Stimulated activated CD4-positive, alpha-beta T cell treated with anti-CD3 and anti-CD28 coated beads, Interleukin-1b, Interleukin-23, amount 100 ng/mL, for 48 hours (primary cell): ENCODE measurements around the gene RGS2.

Experiments used
- DNase-seq: peaks from one replicate; pipeline ENCODE4 v3.0.0-alpha.2; 2020

Gene RGS2

DNA sequence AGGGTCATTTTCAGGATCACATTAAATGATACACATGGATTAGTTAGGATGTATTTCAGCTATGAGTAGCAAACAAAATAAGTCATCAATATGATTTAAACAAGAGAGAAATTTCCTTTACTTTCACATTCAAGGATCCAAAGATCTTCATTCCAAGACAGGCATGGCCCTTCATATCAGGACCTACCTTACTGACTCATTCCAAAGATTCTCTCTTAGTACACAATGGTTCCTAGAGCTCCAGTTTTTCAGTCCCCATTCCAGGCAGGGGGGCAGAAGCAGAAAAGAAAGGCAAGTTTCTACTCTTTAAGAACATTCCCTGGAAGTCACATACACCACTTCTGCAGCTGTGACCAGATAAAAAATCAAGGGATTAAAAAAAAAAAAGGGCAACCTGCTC lies 23.7 kb downstream of the RGS2 start:
- no peak for DNase-seq

DNA sequence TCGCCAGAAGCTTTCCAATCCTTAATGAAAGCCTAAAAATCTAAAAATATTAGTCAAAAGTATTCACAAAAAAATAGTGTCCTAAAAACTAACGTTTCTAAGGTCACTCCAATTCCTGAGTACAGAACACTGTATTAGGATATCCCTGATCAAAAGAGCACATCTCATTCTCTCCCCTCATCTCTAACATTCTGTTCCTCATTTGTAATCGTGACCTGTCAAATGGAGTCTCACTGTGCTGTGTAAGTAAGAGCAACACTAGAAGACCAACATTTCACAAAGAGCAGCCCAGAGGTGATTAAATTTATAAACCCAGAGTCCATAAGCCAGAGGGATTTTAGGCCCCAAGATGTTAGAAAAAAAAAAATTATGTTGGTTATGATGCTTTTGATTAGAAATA lies 26.3 kb downstream of the RGS2 start:
- no peak for DNase-seq

DNA sequence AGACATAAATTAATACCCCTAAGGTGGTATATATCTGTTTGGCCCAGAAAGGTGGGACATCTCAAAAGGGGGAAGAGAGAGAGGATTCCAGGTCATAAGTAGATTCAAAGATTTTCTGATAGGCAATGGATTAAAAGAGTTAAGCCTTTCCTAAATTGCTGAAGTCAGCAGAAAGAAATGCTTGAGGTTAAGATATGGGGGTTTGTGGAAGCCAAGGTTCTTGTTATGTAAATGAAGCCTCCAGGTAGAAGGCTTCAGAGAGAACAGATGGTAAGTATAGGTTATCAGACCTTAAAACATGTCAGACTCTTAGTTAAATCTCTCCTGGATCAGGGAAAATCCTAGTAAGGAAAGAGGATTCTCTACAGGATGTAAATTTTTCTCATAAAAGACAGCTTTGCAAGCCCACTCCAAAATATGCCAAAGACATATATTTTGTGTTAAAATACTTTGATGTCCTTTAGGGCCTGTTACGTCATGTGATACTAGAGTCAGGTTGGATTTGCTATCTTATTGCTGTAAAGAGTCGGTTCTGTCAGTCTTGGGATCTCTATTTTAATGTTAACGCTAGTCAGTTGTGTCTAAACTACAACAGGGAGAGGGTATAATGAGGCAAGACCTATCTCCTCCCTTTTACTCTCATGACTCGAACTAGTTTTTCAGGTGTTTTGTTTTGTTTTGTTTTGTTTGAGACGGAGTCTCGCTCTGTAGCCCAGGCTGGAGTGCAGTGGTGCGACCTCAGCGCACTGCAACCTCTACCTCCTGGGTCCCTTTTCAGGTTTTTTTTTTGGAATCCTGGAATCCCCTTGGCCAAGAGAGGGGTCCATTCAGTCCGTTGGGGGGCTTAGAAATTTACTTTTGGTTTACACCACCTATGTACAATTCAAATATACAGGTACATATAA lies 30.6 kb downstream of the RGS2 start:
- no peak for DNase-seq

DNA sequence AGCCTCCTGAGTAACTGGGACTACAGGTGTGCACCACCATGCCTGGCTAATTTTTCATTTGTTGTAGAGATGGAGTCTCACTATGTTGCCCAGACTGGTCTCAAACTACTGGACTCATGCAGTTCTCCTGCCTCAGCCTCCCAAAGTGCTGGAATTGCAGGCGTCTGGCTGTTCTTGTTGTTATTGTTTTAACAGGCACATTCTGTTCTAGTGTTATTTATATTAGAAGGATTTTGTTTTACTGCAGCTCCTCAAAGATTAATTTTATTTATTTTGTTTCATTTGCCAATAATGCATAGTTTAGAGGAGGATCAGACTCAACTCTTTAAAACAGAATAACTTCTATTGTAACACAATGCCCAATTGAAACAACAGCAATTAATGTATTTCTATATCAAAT lies 35.5 kb downstream of the RGS2 start:
- DNase-seq, result no peak

DNA sequence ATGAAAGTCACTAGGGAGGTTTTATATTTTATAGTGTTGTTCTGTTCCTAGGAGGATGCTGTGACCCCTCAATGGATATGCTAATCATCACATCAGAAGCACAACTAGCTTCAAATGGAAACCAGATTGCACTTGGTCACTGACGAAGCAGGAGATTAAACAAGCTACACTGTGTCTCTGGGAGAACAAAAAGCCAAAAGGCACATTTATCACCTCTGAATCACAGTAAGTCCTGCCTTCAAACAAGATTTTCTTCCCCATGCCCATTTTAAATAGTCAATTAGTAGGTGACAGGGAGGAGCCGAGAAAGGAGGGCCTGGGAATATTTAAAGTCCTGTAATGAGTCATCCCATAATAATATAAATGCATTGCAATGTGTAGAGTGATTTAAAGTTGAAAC lies 38.1 kb downstream of the RGS2 start:
- no peak for DNase-seq

DNA sequence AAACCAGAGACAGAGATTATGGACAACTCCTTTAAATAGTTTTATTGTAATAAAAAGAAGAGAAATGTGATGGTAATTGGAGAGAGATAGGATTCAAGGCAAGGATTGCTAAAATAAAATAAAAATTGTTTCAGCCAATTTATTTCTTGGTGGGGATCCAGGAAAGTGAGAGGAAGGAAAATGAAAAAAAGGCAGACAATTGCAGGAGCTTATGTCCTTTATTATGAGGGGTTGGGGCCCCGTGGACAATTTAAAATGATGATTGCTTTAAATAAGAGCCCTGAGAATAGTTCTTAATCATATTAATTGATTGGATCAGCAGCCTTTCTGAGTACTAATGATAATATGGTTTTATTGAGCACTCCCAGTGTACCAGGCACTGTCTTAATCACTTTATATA lies 40.2 kb downstream of the RGS2 start:
- no peak for DNase-seq

DNA sequence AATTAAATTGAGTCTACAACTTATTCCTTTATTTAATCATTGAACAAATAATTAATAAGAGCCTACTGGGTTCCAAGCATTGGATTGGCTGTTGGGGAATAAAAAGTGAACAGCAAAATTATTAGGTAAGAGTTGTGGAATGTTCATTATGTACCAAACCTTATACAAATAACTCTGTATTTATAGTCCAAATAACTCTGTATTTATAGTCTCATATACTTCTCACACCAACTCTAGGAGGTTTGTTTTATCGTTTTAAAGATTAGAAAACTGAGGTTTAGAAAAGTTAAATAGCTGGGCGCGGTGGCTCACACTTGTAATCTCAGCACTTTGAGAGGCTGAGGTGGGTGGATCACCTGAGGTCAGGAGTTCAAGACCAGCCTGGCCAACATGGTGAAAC lies 40.6 kb downstream of the RGS2 start:
- DNase-seq, result no peak

DNA sequence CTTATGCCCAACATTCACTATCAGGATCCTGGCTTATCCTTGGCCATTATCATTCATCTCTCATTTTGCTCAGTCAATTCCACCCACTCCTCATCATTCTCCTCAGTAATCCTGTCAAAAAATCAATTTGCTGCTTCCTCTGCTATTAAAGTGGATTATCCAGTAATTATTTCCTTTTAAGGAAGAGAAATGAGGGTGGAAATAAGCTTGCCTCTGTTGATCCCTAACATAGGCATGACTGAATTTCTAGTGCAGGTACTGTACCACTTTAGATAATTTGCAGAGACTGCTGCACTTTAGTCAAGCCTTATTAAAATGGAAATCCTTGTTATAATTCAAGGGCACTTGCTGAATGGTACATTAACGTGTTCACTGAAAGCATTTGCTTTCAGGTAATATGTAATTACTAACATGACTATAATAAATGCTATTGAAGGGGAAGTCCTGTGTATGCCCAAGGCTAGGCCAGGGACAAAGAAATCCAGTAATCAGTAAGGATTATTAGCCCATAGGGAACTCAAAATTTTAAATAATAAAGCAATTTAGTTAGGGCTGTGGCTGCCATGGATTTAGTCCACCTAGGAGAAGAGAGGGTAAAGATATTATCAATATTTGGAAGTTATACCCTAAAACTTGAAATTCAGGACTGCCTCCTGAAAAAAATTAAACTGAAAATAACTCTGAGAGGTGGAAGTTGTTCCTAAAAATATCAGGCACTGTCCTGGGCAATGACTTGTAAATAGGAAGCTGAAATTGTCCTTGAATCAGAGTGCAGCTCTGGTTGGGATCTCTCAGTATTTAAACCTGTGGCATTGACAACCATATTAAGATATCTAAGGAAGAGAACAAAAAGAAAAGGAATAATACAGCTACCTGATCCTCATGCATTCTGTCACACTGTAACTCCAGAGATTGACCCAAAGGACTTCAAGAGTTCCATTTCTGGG lies 43.4 kb downstream of the RGS2 start:
- no peak for DNase-seq

DNA sequence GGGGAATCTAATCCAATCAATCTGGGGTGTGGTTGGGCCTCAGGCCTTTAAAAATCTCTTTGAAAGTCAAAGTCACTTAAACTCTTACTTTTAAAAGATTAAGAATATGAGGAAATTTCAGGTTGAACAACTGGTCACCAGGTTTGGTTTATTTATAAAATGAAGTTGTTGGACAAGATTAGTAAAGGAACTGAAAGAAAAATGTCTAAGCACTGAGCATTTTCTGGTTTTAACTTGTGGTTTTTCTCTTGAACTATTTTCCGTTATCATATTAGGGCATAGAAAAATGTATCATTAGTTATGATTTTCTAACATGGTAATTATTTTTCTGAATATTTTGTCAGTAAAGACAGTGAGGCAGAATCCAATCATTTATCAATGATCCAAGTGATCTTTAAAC lies 49.6 kb downstream of the RGS2 start:
- DNase-seq, result no peak

DNA sequence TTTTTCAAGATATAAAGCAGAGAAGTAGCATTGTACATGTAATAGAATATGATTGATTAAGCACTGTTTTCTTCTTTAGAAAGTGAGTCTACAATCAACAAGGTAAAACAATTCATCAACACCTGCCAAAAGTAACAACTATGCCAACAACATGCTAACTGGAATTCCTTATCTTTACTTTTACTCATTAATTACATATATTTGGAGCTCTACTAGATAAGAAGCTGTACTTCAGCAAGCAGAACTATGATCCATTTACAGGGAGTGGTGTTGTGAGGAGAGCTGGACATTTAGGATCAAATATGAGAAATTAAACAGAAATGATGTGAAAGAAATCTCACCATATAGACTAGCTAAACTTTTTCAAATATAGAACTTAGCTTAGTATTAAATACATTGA lies 51.0 kb downstream of the RGS2 start:
- DNase-seq, result no peak

DNA sequence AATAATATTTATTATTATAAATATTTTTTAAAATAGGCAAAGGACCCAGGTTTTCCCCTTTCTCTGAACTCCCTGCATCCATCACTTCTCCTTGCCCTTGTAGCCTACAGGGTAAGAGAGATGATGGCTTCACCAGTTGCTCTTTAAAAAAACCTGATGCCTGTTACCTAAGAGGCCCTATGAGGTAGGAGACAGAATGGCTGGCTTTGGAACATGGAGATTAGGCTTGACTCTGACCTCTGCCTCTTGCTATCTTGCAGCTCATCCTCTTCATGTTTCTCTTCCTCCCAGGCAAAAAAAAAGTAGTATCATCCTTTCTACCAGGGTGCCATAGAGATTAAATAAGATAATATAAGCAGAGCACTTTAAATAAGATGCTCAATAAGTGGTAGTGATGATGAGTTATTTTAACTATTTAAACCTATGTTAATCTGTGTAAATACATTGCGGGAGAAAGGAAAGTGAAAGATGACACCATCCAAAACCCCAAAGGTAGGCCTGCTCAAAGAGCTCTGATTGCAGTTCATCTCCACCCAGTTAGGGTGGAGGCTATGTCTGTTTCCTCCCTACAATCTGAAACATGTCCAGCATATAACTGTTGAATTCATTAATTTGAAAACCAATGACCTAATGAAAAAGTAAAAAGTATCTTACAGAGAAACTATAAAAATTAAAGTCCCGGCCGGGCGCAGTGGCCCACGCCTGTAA lies 51.8 kb downstream of the RGS2 start:
- no peak for DNase-seq

DNA sequence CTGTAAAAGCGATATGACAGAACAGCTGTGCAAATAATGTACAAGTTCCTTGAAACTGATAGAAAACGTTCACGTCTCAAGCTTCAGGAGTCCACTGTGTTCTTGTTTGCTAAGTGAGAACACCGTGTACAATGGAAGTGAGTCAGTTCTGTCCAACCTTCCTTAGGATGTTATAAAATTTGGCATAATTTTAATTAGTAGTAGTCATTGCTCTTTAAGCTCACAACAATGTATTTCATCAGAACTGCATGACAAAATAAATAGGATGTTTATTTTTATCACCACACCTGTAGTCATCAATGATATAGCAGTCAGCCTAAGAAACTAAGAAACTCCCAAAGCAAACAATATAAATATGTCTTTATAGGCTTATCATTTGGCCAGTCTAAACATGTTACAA lies 53.0 kb downstream of the RGS2 start:
- DNase-seq, result no peak
